Stimulated activated CD4-positive, alpha-beta T cell treated with anti-CD3 and anti-CD28 coated beads, Interleukin-4, amount 100 ng/mL, for 48 hours (primary cell): Measurements from ENCODE around the gene SFMBT2.
"Not testable (repeated sequence)": the region's sequence is repeated elsewhere in the genome, so short reads cannot be mapped to it uniquely, and the experiment has no call there.

Experiments used
- DNase-seq, 2 donors: peaks; one replicate each; pipeline ENCODE4 v3.0.0-alpha.2; 2020; ENCODE audit warnings: low read depth in 2 of 2

SFMBT2 gene

GRCh38 chr10:7401156-7401555 lies 9.7 kb downstream of the SFMBT2 start:
- no peak for DNase-seq

GRCh38 chr10:7400068-7400715 lies 10.6 kb downstream of the SFMBT2 start:
- no peak for DNase-seq

GRCh38 chr10:7399533-7399932 lies 11.3 kb downstream of the SFMBT2 start:
- DNase-seq: no peak

- no peak for DNase-seq
Observed at GRCh38 chr10:7397049-7398035, 13.5 kb downstream of the SFMBT2 start.

GRCh38 chr10:7392301-7392700 lies 18.5 kb downstream of the SFMBT2 start:
- DNase-seq: not testable (repeated sequence)

GRCh38 chr10:7391748-7392147 lies 19.1 kb downstream of the SFMBT2 start:
- DNase-seq: no peak

- DNase-seq: not testable (repeated sequence)
Observed at GRCh38 chr10:7390689-7391110, 20.1 kb downstream of the SFMBT2 start.

GRCh38 chr10:7389844-7390243 lies 21.0 kb downstream of the SFMBT2 start:
- DNase-seq: no peak

- DNase-seq: no peak
Observed at GRCh38 chr10:7389346-7389745, 21.5 kb downstream of the SFMBT2 start.

- no peak for DNase-seq
Observed at GRCh38 chr10:7388602-7389001, 22.2 kb downstream of the SFMBT2 start.

GRCh38 chr10:7388149-7388548 lies 22.7 kb downstream of the SFMBT2 start:
- not testable (repeated sequence) for DNase-seq

- no peak for DNase-seq
Observed at GRCh38 chr10:7385114-7385513, 25.7 kb downstream of the SFMBT2 start.

- no peak for DNase-seq
Observed at GRCh38 chr10:7383442-7383841, 27.4 kb downstream of the SFMBT2 start.

- no peak for DNase-seq
Observed at GRCh38 chr10:7380704-7381241, 30.1 kb downstream of the SFMBT2 start.

- no peak for DNase-seq
Observed at GRCh38 chr10:7378602-7379403, 32.0 kb downstream of the SFMBT2 start.

- no peak for DNase-seq
Observed at GRCh38 chr10:7377614-7378248, 33.1 kb downstream of the SFMBT2 start.

GRCh38 chr10:7374795-7375194 lies 36.0 kb downstream of the SFMBT2 start:
- no peak for DNase-seq

- DNase-seq: no peak
Observed at GRCh38 chr10:7373039-7373438, 37.8 kb downstream of the SFMBT2 start.

GRCh38 chr10:7372504-7372903 lies 38.3 kb downstream of the SFMBT2 start:
- DNase-seq: no peak

- DNase-seq: no peak
Observed at GRCh38 chr10:7370511-7370910, 40.3 kb downstream of the SFMBT2 start.

- no peak for DNase-seq
Observed at GRCh38 chr10:7365027-7365745, 45.6 kb downstream of the SFMBT2 start.
